ENCODE results near the gene NKAIN4.

Gene NKAIN4

DNA sequence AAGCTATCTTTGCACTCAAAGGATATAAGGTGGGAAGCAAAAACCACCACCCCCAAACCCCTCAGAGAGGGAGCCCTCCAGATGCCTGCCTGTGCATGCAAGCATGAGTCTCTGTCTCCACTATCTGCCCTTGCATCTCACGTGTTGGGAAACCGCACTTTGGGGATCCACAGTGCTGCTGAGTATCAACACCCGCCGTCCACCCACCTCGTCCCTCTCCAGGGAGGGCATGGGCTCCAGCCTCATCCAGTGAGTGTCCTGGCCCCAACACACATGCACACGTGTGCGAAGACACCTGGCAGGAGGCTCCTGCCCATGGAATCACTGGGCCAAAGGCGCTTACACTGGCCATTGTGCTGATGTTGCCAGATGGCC lies 34.8 kb downstream of the NKAIN4 start:
- DNase-seq (ENCODE audit: low read depth) = no peak

DNA sequence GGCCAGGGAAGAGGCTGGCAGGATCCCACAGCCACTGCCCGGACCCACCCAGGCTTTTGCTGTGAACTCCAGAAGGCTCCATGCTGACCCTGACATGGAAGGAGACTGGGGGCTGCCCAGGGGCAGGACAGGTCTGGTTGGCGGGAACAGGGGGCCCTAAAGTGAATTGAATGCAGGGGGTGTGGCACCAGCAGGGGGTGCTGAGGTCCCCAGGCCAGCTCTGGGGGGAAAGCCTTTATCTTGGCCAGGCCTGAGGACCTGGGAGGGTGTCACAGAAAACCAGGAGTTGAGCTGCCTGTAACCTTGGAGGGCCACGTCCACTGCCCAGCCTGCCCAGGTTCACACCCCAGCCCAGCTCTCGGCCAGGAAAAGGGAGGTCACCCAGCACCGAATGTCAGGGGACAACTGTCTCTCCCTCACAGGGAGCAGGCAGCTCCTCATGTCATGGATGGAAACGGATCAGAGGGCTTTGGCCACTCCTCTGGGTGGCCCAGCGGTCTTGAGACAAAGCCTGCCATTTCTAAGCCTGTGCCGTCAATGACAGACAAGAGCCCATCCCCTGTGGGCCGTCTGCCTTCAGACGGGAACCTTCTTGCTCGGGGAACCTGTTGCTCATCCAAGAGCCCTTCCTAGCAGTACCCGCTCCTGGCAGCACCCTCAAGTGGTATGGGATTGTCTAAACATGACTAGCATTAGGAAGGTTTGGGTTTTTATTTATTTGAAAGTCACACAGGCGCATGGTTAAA lies 35.4 kb downstream of the NKAIN4 start:
- DNase-seq (ENCODE audit: low read depth) = no peak

DNA sequence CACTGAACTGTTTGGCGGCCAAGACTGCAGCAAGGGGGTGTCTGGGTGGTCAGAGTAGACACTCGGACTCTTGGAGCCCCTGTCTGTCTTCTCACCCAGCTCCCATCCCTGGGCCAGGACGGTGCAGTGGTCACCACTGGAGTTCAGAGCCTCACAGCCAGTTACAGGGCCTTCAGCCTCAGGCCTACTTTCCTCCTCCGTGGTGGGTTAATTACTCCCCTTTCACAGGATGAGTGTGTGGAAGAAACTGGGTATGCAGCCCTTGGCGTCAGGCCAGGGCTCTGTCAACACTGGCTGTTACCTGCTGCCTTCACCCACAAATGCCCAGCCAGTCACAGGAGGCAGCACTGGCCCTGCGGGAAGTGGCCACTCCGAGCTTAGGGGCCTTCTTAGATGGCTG lies 36.6 kb downstream of the NKAIN4 start:
- DNase-seq (ENCODE audit: low read depth) = no peak

DNA sequence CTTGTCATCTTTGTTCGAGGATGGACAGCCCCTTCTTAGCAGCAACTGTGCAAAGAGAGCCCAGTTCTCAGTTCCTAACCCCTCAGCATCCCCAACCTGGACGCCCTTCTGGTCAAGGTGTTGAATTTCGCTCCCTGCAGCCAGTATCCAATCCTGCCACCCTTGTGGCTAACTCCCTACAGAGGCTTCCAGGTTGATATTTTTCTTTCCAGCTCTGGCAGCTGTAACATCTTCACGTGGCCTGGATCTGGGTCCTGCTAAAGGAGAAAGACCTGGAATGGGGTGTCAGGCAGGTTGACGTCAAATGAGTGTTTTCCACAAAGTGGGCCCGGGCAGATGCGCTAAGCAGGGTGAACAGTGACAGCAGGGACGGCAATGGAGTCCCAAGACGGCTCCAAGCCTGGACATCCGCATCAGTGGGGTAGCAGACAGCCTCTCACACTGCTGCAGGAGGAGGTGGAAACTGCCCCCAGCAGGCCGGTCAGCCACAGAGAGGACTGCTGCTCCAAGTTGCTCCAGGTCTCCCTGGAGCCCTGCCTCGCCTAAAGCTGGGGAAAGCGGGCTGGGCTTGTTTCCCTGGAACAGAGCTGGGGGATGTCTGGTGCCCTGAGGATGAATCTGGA lies 37.3 kb downstream of the NKAIN4 start:
- no peak for DNase-seq (ENCODE audit: low read depth)

DNA sequence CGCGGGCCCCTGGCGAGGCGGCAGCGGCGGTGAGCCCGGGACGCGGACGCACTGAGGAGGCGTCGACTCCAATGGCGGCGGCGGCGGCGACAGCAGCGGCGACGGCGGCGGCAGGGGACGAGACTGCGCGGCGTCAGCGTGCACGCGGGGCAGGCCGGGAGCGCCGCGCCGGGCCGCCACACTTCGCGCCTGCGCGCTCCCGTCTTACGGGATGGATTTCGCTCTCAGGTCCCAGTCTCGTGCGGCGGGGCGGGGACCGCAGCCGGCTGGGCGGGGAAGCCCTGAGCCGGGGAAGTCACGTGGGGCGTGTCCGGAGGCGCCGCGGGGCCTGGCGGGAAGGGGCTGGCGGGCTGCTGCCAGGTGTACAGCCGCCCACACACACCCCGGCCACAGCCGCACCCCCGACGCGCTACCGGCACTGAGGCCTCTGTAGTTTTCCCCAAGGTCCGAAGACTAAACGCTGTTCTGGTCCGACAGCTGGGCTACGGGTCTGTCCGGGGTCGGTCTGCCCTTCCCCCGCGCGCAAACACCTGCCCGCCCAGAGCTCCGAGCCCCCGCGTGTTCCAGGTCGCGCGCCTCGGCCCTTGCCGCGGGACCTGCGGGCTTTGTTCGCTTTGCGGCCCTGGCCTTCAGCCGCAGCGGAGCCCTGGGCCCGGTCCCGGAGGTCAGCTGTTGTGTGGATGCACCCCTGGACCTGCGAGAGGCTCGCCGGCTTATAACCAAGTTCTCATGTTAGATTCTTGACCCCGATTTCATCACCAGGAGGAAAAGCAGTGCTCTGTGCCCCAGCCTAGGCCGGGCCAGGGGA lies 38.0 kb downstream of the NKAIN4 start, which contains the start of gene YTHDF1:
Gene YTHDF1, minus strand, starts transcription at position 91 of the 808 bp plus-strand sequence. CDS start 239 bp downstream, outside the sequence.
- peak; percentile 89 for DNase-seq (ENCODE audit: low read depth)

DNA sequence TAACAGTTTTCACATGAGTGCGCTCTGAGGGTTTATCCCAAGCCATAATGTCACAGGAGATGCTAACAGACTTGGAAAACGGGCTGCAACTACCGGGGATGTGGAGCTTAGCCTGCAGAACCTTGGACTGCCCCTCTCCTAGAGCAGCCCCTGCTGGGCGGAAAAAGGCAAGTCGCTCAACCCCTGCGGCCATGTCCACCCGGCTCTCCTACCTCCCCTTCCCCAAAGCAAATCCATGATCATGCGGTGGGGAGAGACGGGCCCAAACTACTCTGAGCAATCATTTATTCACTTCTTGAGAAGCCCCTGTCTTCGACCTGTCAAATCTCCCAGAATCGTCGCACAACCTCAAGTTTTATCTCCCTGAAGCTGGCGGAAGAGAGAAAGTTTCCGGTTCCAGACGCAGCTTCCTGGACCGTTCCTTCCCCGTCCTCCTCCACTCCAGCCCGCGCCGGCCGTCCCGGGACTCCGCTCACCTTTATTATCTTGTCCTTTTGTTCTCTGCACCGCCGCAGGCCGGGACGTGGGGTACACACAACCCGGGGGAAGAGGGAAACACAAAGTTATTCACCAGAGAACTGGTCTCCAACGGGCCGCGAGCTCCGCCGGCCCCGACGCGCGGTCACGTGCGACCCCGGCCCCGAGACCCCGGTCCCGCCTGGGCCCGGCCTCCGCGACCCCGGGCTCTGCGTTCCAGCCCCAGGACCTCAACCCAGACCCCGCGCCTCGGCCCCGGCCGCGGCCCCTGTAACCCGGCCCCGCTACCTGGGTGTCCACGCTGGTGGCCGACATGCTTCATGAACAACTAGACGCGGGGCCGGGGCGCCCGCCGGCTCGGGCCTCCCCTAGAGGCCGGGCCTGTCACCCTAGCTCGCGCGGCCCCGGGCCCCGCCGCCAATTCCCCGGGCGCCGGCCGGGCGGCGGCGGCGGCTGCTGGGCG lies 38.9 kb downstream of the NKAIN4 start:
- no peak for DNase-seq (ENCODE audit: low read depth)

DNA sequence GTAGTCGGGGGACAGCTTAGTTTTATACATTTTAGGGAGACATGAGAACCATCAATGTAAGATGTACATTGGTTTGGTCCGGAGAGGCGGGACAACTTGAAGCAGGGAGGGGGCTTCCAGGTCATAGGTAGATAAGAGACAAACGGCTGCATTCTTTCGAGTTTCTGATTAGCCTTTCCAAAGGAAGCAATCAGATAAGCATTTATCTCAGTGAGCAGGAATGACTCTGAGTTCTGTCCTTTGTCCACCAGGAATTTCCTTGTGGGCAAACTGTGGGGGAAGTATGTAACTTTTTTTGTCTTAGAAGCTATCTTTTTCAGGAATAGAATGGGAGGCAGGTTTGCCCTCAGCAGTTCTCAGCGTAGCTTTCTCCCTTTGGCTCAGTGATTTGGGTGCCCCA lies 39.7 kb downstream of the NKAIN4 start:
- DNase-seq (ENCODE audit: low read depth) = no peak

DNA sequence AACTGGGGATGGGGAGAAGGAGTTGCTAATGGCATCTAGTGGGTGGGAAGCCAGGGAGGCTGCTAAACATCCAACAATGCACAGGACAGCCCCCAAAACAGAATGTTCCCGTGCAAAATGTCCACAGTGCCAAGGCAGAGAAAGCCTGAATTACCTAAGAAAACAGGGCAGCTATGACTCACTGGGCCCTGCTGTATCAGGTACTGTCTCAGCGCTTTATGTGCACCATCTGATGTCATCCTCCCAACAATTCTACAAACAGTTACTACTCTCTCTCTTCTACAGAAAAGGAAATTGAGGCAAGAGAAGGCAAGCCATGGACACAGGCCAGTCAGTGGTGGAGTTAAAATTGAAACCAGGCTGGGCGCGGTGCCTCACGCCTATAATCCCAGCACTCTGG lies 41.5 kb downstream of the NKAIN4 start:
- no peak for DNase-seq (ENCODE audit: low read depth)

DNA sequence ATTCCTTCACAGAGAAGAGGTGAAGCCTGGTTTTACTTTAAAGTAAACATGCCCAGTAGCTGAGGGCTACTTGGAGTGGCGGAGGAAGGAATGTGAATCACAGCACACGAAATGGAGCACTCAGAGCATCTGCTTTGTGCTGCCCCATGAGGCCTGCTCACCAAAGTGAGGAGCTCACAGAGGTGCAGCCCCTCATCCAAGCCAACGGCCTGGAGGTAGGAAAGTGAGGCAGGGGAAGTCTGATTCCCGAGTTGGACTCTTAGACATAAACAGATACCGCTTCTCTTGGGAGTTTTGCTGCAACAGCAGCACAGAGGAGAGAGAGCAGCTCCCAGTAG lies 41.9 kb downstream of the NKAIN4 start:
- no peak for DNase-seq (ENCODE audit: low read depth)

DNA sequence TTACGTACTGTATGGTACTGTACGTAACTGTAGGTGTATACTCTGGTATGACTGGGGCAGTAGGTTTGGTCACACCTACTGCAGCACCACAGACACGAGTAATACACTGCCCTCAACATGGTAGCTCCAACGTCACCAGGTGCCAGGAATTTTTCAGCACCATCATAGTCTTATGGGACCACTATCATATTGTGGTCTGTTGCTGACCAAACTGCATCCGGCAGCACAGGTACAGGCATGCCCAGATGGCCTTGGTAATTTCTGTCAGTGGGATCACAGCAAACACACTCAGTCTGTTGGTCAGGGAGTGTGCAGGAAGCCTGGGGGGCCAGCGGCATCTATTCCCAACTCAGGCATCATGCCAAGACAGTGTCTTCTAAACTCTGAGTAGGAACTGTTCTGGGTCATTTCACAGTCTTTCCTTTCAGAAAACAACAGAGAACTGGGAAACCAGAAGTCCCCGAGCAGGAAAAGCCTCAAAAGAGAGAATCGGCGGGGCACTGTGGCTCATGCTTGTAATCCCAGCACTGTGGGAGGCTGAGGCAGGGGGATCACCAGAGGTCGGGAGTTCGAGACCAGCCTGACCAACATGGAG lies 44.2 kb downstream of the NKAIN4 start:
- DNase-seq (ENCODE audit: low read depth) = no peak

DNA sequence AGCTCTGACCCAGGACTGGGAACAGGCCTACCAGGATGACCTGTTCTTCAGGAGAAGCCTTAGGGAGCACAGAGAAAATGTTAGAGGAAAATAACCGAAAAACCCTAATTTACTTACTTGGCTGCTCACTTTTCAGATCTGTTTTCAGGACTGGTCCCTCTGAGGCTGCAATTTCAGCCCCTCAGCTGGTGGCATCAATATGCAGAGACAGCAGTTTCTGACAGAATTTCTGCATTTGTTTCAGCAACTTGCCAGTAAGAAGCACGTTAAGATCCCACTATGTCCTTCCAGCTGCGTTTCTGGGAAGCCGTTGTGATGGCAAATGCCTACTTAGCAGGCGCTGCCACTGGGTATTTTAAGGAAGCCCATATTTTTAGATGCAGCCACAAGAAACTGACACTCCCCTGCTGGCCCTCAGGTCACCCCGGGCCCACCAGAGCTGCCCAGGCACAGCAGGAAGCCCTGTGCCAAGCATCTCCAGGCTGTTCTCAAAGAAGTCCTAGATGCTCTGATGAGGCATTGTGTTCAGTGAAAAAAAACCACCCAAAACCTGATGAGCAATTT lies 45.8 kb downstream of the NKAIN4 start:
- DNase-seq (ENCODE audit: low read depth) = no peak

DNA sequence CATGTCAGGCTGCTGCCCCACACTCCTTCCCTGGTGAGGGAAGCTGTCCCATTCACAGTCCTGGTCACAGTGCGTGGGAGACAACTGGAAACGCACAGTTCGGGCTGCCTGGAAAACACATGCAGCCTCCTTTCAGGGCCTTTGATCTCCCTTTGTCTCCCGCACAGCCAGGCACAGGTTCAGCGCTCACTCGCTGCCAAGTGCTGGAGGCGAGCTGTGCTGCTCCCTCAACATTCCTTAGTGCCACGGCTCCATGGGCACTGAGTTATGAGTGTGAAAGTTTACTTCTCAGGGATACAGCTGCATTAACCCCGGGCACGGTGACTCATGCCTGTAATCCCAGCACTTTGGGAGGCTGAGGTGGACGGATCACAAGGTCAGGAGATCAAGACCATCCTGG lies 47.4 kb downstream of the NKAIN4 start:
- DNase-seq (ENCODE audit: low read depth) = no peak

DNA sequence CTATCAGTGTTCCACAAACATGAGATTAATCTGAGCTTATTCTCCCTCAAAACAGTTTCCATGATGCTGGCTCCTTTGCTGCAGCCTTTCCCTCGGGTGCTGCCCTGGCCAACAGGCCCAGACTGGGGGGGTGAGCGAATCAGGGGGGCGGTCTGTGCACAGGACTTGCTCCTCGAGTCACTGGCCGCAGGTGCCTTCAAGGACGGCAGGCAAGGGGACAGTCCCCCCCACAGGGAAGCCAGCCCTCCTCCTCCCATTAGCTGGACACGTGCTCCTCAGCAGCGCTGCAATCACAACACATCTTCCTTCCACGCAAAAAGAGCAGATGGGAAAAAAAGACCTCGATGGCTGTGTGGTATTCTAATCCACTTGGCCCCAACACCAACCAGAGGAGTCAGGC lies 48.4 kb downstream of the NKAIN4 start:
- no peak for DNase-seq (ENCODE audit: low read depth)

DNA sequence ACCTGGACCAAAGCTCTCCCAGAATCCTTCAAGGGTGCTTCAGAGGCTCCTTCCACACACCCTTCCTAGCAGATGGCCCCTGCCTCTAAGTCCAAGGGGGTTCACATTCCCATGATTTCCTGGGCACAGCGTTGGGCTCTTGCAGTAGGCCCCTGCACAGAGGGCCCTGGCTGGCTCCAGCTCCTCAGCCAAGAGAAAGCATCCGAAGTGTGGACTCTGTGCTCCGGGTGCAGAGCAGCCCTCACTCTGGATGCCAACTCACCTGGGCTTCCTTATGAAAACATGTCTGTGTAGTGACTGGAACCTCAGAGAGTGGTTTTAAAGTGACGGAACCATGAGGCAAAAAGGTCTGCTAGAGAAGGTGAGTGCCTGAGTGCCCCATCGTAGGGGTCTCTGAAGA lies 49.9 kb downstream of the NKAIN4 start:
- DNase-seq (ENCODE audit: low read depth) = no peak

DNA sequence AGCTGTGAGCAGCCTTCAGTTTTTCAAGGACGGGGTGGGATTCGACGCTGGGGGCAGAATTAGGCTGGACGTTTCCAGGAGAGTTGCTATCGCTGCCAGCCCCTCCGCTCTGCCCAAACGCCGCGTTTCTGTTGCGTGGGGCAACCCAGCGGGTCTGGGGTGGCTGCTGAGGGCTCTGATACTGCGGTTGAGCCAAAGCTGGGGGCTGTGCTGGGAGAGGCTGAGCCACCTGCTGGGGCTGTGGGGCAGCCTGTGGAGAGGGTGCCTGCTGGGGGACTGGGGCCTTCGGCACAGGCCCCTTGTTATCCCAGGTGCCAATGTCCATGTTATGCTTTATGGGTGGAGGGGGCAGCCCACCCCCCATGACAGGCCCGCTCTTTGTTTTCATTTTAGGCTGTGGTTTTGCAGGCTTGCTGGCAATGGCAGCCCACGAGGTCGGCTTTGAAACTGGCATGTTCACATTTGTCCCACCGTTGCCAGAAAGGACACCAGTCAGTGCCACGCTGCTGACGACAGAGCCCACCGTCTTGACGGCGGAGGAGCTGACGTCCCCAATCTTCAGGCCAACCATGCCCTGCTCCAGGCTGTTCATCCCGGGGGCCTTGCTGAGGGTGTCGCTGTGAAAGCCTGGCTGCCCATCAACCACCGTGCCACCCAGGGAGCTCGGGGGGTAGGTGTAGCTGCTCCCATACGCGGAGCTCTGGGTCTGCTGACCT lies 51.3 kb downstream of the NKAIN4 start:
- no peak for DNase-seq (ENCODE audit: low read depth)

DNA sequence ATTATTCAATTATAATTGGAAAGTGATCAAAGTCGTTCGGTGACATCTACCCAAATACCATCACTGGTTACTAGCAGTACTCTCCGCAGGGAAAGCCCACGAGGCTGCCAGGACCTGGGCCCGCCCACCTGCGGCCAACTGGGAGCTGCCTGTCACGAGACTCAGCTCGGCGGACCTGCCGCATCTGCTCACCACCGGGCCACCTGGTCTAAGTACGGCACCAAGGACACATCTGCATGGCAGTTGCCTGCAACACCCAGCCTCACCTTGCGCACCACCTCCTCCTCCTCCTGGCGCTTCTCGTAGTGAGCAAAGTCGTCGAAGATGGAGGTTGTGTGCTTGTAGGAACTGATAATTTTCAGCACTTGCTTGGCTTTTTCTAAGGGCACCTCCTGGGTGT lies 52.2 kb downstream of the NKAIN4 start:
- no peak for DNase-seq (ENCODE audit: low read depth)

DNA sequence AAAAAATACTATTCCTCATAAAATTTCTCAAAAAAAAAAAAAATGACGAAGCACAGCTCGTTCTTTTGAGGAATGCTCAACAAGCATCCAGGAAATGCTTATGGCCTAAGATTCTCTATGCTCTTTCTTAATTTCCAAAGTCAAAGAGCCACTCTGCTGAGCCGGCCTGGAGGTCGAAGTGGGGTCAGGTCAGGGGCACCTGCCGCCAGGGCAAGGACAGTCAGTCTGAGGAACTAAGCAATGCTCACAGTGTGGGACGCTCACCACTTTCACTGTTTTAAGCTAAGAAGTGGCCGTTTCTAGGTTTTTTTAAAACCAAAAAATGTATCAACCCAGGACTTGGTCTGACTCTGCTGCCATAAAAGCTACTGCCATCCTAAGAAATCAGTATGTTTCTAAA lies 55.7 kb downstream of the NKAIN4 start:
- no peak for DNase-seq (ENCODE audit: low read depth)

DNA sequence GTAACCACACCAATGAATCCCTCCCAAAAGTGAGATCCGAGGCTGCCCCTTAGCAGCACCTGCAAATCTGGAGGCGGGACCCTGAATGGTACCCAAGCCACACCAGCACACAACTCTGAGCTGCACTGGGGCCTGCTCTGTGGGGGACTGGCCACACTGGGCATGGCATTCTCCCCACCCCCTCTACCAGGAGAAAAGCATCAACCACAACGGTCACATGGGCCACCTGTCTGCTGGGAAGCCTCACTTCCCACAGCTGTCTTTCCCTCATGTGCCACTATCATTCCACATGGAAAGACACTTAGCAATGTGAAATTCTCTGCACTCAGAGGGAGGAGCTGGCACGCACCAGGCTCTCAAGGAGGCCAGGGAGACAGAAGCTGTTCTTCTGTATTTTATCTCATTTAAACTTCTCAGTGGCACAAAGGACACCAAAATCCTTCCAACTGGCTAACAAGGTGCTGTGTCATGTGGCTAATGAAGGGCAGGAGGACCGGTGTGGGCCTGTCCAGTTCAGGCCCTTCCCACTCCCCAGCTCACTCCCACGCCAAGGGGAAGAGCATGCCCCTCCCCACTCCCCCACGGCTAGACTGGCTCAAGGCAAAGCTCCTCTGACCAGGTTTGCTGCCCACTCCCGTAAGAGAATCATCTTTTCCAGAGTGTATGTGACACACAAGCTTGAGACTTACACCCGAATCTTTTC lies 57.3 kb downstream of the NKAIN4 start:
- no peak for DNase-seq (ENCODE audit: low read depth)

DNA sequence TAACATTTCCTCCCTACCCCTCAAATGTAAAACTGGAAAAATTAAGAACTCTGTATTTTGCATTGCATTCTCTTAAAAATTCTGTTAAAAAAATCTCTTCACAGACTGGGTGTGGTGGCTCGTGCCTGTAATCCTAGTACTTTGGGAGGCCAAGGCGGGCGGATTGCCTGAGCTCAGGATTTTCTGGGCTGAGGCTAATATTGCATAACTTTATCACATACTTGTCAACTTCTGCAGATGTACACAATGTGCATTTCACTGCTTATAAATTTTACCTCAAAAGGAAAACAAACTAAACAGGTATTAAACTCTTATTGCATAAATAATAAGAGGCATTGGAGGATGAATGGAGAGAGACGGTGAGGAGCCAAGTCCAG lies 59.5 kb downstream of the NKAIN4 start:
- no peak for DNase-seq (ENCODE audit: low read depth)

All from stimulated activated CD8-positive, alpha-beta memory T cell treated with anti-CD3 and anti-CD28 coated beads, Interleukin-7, amount 100 ng/mL, for 24 hours (primary cell).